Measurements from ENCODE around the gene LGMN. TPM values are rescaled to one million over a fixed set of nuclear protein-coding genes. Genes with fewer than 3 reads are reported as not detected.

Gene LGMN
- 82.7 and 129 TPM in 2 replicates for total RNA-seq (2014; rRNA removed; shearing (Covaris generic))
- polyA plus RNA-seq (2016; fragmentation: Nextera tagmentation; extraction: Ambion mirVana), result 98.8 and 106 TPM in 2 replicates

- Histone ChIP-seq H3K27me3 (replicated peaks; ENCODE audit: insufficient read depth) (no peaks in the 10 kb centered on the region), H3K9me3 (ENCODE audit: low read depth) (no peaks in the 10 kb centered on the region), H3K79me2 (ENCODE audit: insufficient read depth) (peaks cover 34% of the 10 kb centered on the region), H3K4me1 (ENCODE audit: insufficient read depth) (peaks cover 4% of the 10 kb centered on the region; the same call in 1 of the 2 replicates), H3F3A (ENCODE audit: insufficient read depth) (no peaks in the 10 kb centered on the region), H4K20me1 (ENCODE audit: insufficient read depth) (no peaks in the 10 kb centered on the region), H3K9ac (peak within 1 kb of the TSS; percentile 94), H3K27ac (peak within 1 kb of the TSS; percentile 83), H3K36me3 (ENCODE audit: low read depth) (no peaks in the 10 kb centered on the region), H2AFZ (peak within 1 kb of the TSS; percentile 86), H3K9me2 (ENCODE audit: insufficient read depth) (no peaks in the 10 kb centered on the region), H3K4me3 (peak within 1 kb of the TSS; percentile 81), H3K4me2 (ENCODE audit: unreplicated experiment) (peak within 1 kb of the TSS; percentile 92)
- DNase-seq, result peak; percentile 98
- TF ChIP-seq EZH2 (IDR thresholded peaks at IDR 0.05; ENCODE audit: insufficient read depth, poor library complexity, severe bottlenecking) (no peak), EZH2phosphoT487 (IDR thresholded peaks at IDR 0.05; ENCODE audit: insufficient read depth, low read depth) (no peak)
- in situ Hi-C loops (cut with MboI), result no loop called here
- 0 to 2% methylated on average over 47 to 49 of the region's 50 CpGs for WGBS, 2 experiments (ENCODE audit: low coverage in 1 of 2, low lambda C conversion rate in 2 of 2, missing lambda C conversion rate in 2 of 2)
These were observed at the start of gene LGMN for GRCh38 chr14:92748259-92749016. Gene LGMN (minus strand): TSS chr14:92748627. CDS start chr14:92732786, 15,841 bp downstream.

GRCh38 chr14:92794961-92795360 is 46.5 kb upstream of the LGMN start:
- 0 out of 2 replicates have a peak, but pooled peaks cover 5% of the 10 kb centered on the region for H4K20me1 ChIP-seq (ENCODE audit: insufficient read depth)
- H3K9me3 ChIP-seq (ENCODE audit: low read depth), result no peaks in the 10 kb centered on the region
- peak overlapping the region; percentile 89 for H3K4me3 ChIP-seq
- H3K4me2 ChIP-seq (ENCODE audit: unreplicated experiment), result peak overlapping the region; percentile 83
- peaks cover 56% of the 10 kb centered on the region for H3K79me2 ChIP-seq (ENCODE audit: insufficient read depth)
- H3F3A ChIP-seq (ENCODE audit: insufficient read depth), result peaks cover 11% of the 10 kb centered on the region; the same call in 1 of the 2 replicates
- no peaks in the 10 kb centered on the region for H3K9me2 ChIP-seq (ENCODE audit: insufficient read depth)
- 19 to 26% methylated on average over 6 of the region's 6 CpGs for WGBS, 2 experiments (ENCODE audit: low coverage in 1 of 2, low lambda C conversion rate in 2 of 2, missing lambda C conversion rate in 2 of 2)
- peaks cover 7% of the 10 kb centered on the region; the same call in 1 of the 2 replicates for H3K36me3 ChIP-seq (ENCODE audit: low read depth)
- in situ Hi-C loops (cut with MboI), result loop anchor here (25.0 kb wide), 1 partner anchor 658 kb away; no protein-coding TSS in a partner anchor
- peak overlapping the region; percentile 99 for H3K9ac ChIP-seq
- H3K27ac ChIP-seq, result peak overlapping the region; percentile 89
- TF ChIP-seq EZH2phosphoT487 (IDR thresholded peaks at IDR 0.05; ENCODE audit: insufficient read depth, low read depth), result no peak
- no peak for TF ChIP-seq EZH2 (IDR thresholded peaks at IDR 0.05; ENCODE audit: insufficient read depth, poor library complexity, severe bottlenecking)
- H2AFZ ChIP-seq, result peak overlapping the region; percentile 65
- no peaks in the 10 kb centered on the region for H3K27me3 ChIP-seq (replicated peaks; ENCODE audit: insufficient read depth)
- H3K4me1 ChIP-seq (ENCODE audit: insufficient read depth), result peaks cover 25% of the 10 kb centered on the region
- peak; percentile 26 for DNase-seq

GRCh38 chr14:92794547-92794941 is 46.1 kb upstream of the LGMN start:
- peak overlapping the region; percentile 65 for H2AFZ ChIP-seq
- H3K9me3 ChIP-seq (ENCODE audit: low read depth), result no peaks in the 10 kb centered on the region
- 0 out of 2 replicates have a peak, but pooled peaks cover under 1% of the 10 kb centered on the region for H4K20me1 ChIP-seq (ENCODE audit: insufficient read depth)
- H3K79me2 ChIP-seq (ENCODE audit: insufficient read depth), result peaks cover 52% of the 10 kb centered on the region
- no peaks in the 10 kb centered on the region for H3K9me2 ChIP-seq (ENCODE audit: insufficient read depth)
- H3K9ac ChIP-seq, result peak overlapping the region; percentile 99
- H3K4me2 ChIP-seq (ENCODE audit: unreplicated experiment), result peak overlapping the region; percentile 83
- peak; percentile 57 for DNase-seq
- H3K36me3 ChIP-seq (ENCODE audit: low read depth), result peaks cover 7% of the 10 kb centered on the region; the same call in 1 of the 2 replicates
- H3K4me1 ChIP-seq (ENCODE audit: insufficient read depth), result peaks cover 23% of the 10 kb centered on the region
- 1 to 2% methylated on average over 20 of the region's 20 CpGs for WGBS, 2 experiments (ENCODE audit: low coverage in 1 of 2, low lambda C conversion rate in 2 of 2, missing lambda C conversion rate in 2 of 2)
- in situ Hi-C loops (cut with MboI), result loop anchor here (25.0 kb wide), 1 partner anchor 657 kb away; no protein-coding TSS in a partner anchor
- 0 out of 2 replicates have a peak, but pooled peaks cover 9% of the 10 kb centered on the region for H3F3A ChIP-seq (ENCODE audit: insufficient read depth)
- peak overlapping the region; percentile 89 for H3K27ac ChIP-seq
- H3K4me3 ChIP-seq, result peak overlapping the region; percentile 89
- TF ChIP-seq EZH2 (IDR thresholded peaks at IDR 0.05; ENCODE audit: insufficient read depth, poor library complexity, severe bottlenecking) (no peak), EZH2phosphoT487 (IDR thresholded peaks at IDR 0.05; ENCODE audit: insufficient read depth, low read depth) (no peak)
- no peaks in the 10 kb centered on the region for H3K27me3 ChIP-seq (replicated peaks; ENCODE audit: insufficient read depth)

GRCh38 chr14:92793709-92794546 is 45.5 kb upstream of the LGMN start, which contains the start of gene GOLGA5:
Gene GOLGA5 (plus strand): TSS chr14:92794305. CDS start chr14:92797438, 3,133 bp downstream.
- Histone ChIP-seq H3K27ac (peak within 1 kb of the TSS; percentile 89), H3F3A (ENCODE audit: insufficient read depth) (0 out of 2 replicates have a peak, but pooled peaks cover 9% of the 10 kb centered on the region), H3K4me3 (peak within 1 kb of the TSS; percentile 89), H4K20me1 (ENCODE audit: insufficient read depth) (no peaks in the 10 kb centered on the region), H3K36me3 (ENCODE audit: low read depth) (peaks cover 7% of the 10 kb centered on the region; the same call in 1 of the 2 replicates), H3K9me2 (ENCODE audit: insufficient read depth) (no peaks in the 10 kb centered on the region), H3K9ac (peak within 1 kb of the TSS; percentile 99), H3K79me2 (ENCODE audit: insufficient read depth) (peaks cover 46% of the 10 kb centered on the region), H3K9me3 (ENCODE audit: low read depth) (no peaks in the 10 kb centered on the region), H3K27me3 (replicated peaks; ENCODE audit: insufficient read depth) (no peaks in the 10 kb centered on the region), H3K4me2 (ENCODE audit: unreplicated experiment) (peak within 1 kb of the TSS; percentile 83), H2AFZ (peak within 1 kb of the TSS; percentile 92), H3K4me1 (ENCODE audit: insufficient read depth) (peaks cover 23% of the 10 kb centered on the region)
- WGBS, 2 experiments (ENCODE audit: low coverage in 1 of 2, low lambda C conversion rate in 2 of 2, missing lambda C conversion rate in 2 of 2), result 2% methylated on average over 61 to 65 of the region's 71 CpGs
- no peak for TF ChIP-seq EZH2 (IDR thresholded peaks at IDR 0.05; ENCODE audit: insufficient read depth, poor library complexity, severe bottlenecking)
- TF ChIP-seq EZH2phosphoT487 (IDR thresholded peaks at IDR 0.05; ENCODE audit: insufficient read depth, low read depth), result no peak
- in situ Hi-C loops (cut with MboI), result loop anchor here (25.0 kb wide), 1 partner anchor 657 kb away; no protein-coding TSS in a partner anchor
- peak; percentile 98 for DNase-seq

Data from GM23248 (cell line).